Heart right ventricle (tissue), 16 donors: ENCODE data around the gene CASP6. TPM values are rescaled to one million over a fixed set of nuclear protein-coding genes. Genes with fewer than 3 reads are reported as not detected.

Source experiments
- ATAC-seq, 8 donors: fragments of 200-7000 bp; cut with Tn5 transposase; one replicate each; pipeline ENCODE4 v1.9.1; 2020; ENCODE audit warnings: mild to moderate bottlenecking in 8 of 8, moderate library complexity in 8 of 8, moderate number of reproducible peaks in 1 of 8
- DNase-seq, 2 donors: peaks; one replicate each; pipeline ENCODE4 v3.0.0-alpha.2; 2020
- H3K27ac ChIP-seq, 10 donors: fragments of 200-600 bp; sonication (generic) in 2 of 10; one replicate each; pipeline versions ENCODE4 v1.5.0 to v1.8.0; 2020 to 2022; ENCODE audit warnings: mild to moderate bottlenecking in 3 of 10
- H3K27me3 ChIP-seq, 7 donors: fragments of 200-600 bp; one replicate each; pipeline ENCODE4 v1.8.0; 2021 to 2022; ENCODE audit warnings: mild to moderate bottlenecking in 2 of 7
- H3K36me3 ChIP-seq, 9 donors: fragments of 200-600 bp; sonication (generic) in 1 of 9; one replicate each; pipeline versions ENCODE4 v1.5.0 to v1.8.0; 2020 to 2022; ENCODE audit warnings: mild to moderate bottlenecking in 2 of 9
- H3K4me1 ChIP-seq, 9 donors: fragments of 200-600 bp; sonication (generic) in 1 of 9; one replicate each; pipeline versions ENCODE4 v1.5.0 to v1.8.0; 2020 to 2022; ENCODE audit warnings: mild to moderate bottlenecking in 4 of 9
- H3K4me3 ChIP-seq, 10 donors: fragments of 200-600 bp; sonication (generic) in 2 of 10; one replicate each; pipeline versions ENCODE4 v1.5.0 to v1.8.0; 2020 to 2022; ENCODE audit warnings: mild to moderate bottlenecking in 7 of 10, moderate library complexity in 2 of 10
- H3K9me3 ChIP-seq, 11 donors: fragments of 200-600 bp in 10 of 11; sonication (generic) in 2 of 11; one replicate each; pipeline versions ENCODE4 v1.5.0 to v1.8.0; 2013 to 2022; ENCODE audit warnings: mild to moderate bottlenecking in 2 of 11, control low read depth in 1 of 11, moderate library complexity in 1 of 11
- WGBS, 2 donors: extraction: QIAGEN DNeasy Blood & Tissue Kit; methylation state at CpG; one replicate each; pipeline ENCODE4 v1.1.7; 2013; ENCODE audit warnings: inconsistent platforms in 1 of 2; 5-methylcytosine and 5-hydroxymethylcytosine counted together
- intact Hi-C, 10 donors: fragments of 100-400 bp; cut with DNase I; formaldehyde crosslinking; loops; one replicate each; pipeline versions ENCODE4 v1.11.1 to v1.14.2; 2022
- polyA plus RNA-seq, 2 donors: library from polyadenylated mRNA; stranded (reverse); fragments of 200-250 nt; gene quantifications; one replicate each; pipeline ENCODE4 v1.2.3, GENCODE V29; 2013
- total RNA-seq, 10 donors: library from RNA; stranded (reverse); fragmentation: NEBNext Ultra II Directional in 3 of 10; extraction: Animal tissue kit (Norgen Biotek cat#: 25700) in 3 of 10; gene quantifications; one replicate each; pipeline versions ENCODE4 v1.2.1 to v1.2.4, GENCODE V29; 2021 to 2023
- TF ChIP-seq, protein P1 (sequence below), 9 donors: fragments of 200-600 bp; sonication (generic) in 2 of 9; IDR thresholded peaks; one replicate each; pipeline versions ENCODE4 v1.5.0 to v1.8.0; 2021 to 2022; ENCODE audit warnings: antibody characterized with exemption in 9 of 9, mild to moderate bottlenecking in 5 of 9, moderate library complexity in 1 of 9
- donor health status: Arrhythmogenic right ventricular cardiomyopathy.
- donor health status: ischemic (EF 13 %, LVEDD 7.1; RV severe dilation, severe dysfunction).
- donor health status: healthy with polysubstance abuse.
- donor health status: DM: no; HTN: yes; CAD: no.
- donor health status: DM: no; HTN: no; CAD: no.
- donor health status: ischemic (EF 25% LVEDD 6.9; RV normal size, moderate dysfunction).
- donor health status: ischemic (EF 25% LVEDD 5.7; RV mildly dilated, moderate dysfunction).
- donor health status: healthy.
- donor health status: DM: yes; HTN: yes; CAD: no.
- donor health status: Ischemic cardiomyopathy.
- donor health status: ischemic (EF 35%, LVEDD 5.7; RV mildly dilated, moderate dysfunction).
- donor health status: nonischemic (EF 11% LVEDD 7.7; RV severe dilation, severe dysfunction).
- donor health status: DM: yes; HTN: yes; CAD: no.
- donor health status: PGD.
- donor health status: ischemic (EF 29% LVEDD 5.4; RV normal size, mild dysfunction).
- donor health status: nonischemic (EF 23%, LVEDD 6.1; RV moderate dilation, normal function).

Gene CASP6
- total and polyA plus RNA-seq, 12 donors: 3.0 to 10.2 (median 6.2) TPM

DNA sequence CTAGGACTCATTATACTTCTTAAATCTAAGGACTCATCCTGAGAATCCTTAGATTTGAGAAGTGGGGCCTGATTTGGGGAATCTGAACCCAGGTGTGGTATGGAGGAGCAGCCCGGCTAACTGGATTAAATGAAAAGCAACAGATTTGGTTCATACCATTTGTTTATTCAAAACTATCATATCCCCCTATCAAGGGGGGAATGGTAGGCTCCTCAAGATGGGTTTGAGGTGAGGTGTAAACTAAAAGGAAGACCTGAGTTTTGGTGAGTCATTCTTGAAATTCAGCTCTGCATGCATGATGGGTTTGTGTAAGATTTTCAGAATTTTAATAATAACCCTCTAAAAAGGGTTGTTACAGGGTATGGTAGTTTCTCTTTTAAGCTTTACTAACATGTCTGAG, 53.4 kb downstream of the CASP6 start:
- Histone ChIP-seq H3K4me1 (peaks cover 0 to 24% (median 0%) of the 10 kb centered on the region in 9 donors), H3K27me3 (no peaks in the 10 kb centered on the region), H3K9me3 (peaks cover 0 to 42% (median 16%) of the 10 kb centered on the region in 11 donors), H3K27ac (peak overlapping the region in 1 of 10 donors; percentile 73), H3K36me3 (peaks cover 0 to 5% (median 0%) of the 10 kb centered on the region in 9 donors), H3K4me3 (no peak overlapping the region)
- 96 to 100% methylated on average over 1 of the region's 1 CpG for WGBS, 2 donors
- DNase-seq: no peak
- ATAC-seq: no peak
- TF ChIP-seq, protein P1, sequence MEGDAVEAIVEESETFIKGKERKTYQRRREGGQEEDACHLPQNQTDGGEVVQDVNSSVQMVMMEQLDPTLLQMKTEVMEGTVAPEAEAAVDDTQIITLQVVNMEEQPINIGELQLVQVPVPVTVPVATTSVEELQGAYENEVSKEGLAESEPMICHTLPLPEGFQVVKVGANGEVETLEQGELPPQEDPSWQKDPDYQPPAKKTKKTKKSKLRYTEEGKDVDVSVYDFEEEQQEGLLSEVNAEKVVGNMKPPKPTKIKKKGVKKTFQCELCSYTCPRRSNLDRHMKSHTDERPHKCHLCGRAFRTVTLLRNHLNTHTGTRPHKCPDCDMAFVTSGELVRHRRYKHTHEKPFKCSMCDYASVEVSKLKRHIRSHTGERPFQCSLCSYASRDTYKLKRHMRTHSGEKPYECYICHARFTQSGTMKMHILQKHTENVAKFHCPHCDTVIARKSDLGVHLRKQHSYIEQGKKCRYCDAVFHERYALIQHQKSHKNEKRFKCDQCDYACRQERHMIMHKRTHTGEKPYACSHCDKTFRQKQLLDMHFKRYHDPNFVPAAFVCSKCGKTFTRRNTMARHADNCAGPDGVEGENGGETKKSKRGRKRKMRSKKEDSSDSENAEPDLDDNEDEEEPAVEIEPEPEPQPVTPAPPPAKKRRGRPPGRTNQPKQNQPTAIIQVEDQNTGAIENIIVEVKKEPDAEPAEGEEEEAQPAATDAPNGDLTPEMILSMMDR (IDR thresholded peaks at IDR 0.05): no peak
- intact Hi-C loops: loop anchor here in 3 of 10 donors (10.0 kb wide), 1 partner anchor 225 kb away; no protein-coding TSS in a partner anchor

DNA sequence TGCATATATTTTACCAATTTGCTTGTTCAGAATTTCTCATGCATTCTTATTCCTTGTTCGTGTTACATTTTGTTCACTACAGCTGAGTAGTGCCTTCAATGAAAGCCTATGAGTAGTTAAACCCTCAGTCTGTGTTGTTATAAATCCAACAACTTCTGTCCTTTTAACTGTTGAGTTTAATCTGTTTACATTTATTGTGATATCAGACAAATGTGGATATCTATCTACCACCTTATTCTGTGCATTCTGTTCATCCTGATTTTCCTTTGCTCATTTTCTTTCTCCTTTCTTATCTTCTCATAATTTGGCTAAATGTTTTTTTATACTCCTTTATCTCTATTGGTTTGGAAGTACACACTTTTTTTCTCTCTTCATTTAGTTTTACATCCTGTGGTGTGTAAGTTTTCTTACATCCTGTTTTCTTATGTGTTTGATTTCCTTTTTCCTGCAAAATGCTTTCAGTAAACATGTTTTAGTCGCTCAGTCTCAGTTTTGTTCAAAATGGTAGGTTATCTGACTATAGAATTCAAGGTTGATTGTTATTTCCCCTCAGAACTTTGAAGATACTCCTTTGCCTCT, 54.2 kb downstream of the CASP6 start:
- TF ChIP-seq, protein P1 (IDR thresholded peaks at IDR 0.05): no peak
- Histone ChIP-seq H3K4me3 (no peak overlapping the region), H3K9me3 (peaks cover 0 to 42% (median 16%) of the 10 kb centered on the region in 11 donors), H3K27ac (peak overlapping the region in 1 of 10 donors; percentile 73), H3K36me3 (peaks cover 0 to 5% (median 0%) of the 10 kb centered on the region in 9 donors), H3K27me3 (no peaks in the 10 kb centered on the region), H3K4me1 (peaks cover 0 to 24% (median 0%) of the 10 kb centered on the region in 9 donors)
- 76 to 93% methylated on average over 2 of the region's 2 CpGs for WGBS, 2 donors
- ATAC-seq: no peak
- DNase-seq: no peak
- intact Hi-C loops: no loop called here

DNA sequence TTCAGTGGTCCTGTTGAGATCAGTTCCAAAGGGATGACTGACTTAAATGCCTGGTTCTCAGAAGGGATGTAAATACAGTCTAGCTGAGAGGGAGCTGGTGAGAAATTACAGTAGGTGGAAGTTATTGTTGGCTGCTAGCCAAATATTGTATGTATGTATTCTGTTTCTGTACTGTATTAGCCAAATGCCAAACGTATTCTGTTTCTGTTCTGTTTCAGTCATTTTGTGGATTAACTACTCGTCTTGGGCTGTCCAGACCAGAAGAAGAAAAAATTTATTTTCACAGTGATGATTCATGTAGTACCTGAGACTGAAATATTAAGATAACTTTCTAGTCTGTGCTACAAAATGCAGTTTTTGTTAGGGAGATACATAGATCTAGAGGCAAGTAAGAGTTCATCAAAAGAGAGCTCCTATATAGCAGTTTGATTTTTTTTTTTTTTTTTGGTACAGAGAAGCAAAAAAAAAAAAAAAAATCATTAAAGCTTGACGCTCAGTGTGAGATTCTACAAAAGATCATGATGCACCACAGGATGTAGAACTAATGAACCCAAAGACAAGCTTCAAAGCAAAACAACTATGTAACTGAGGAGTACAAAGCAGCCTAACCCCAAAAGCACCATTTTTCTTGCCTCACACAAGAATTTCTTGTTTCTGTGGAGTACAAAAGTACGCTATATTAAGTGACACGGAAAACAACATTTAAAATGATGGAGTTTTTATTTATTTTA, 54.8 kb downstream of the CASP6 start:
- H3K36me3 ChIP-seq: peaks cover 0 to 5% (median 0%) of the 10 kb centered on the region in 9 donors
- H3K4me3 ChIP-seq: no peak overlapping the region
- no peak for DNase-seq
- peaks cover 0 to 24% (median 0%) of the 10 kb centered on the region in 9 donors for H3K4me1 ChIP-seq
- H3K27ac ChIP-seq: peak overlapping the region in 1 of 10 donors; percentile 73
- intact Hi-C loops: no loop called here
- TF ChIP-seq, protein P1 (IDR thresholded peaks at IDR 0.05): no peak
- ATAC-seq: no peak
- WGBS, 2 donors: 70 to 73% methylated on average over 5 of the region's 5 CpGs
- no peaks in the 10 kb centered on the region for H3K27me3 ChIP-seq
- H3K9me3 ChIP-seq: peaks cover 0 to 40% (median 16%) of the 10 kb centered on the region in 11 donors

DNA sequence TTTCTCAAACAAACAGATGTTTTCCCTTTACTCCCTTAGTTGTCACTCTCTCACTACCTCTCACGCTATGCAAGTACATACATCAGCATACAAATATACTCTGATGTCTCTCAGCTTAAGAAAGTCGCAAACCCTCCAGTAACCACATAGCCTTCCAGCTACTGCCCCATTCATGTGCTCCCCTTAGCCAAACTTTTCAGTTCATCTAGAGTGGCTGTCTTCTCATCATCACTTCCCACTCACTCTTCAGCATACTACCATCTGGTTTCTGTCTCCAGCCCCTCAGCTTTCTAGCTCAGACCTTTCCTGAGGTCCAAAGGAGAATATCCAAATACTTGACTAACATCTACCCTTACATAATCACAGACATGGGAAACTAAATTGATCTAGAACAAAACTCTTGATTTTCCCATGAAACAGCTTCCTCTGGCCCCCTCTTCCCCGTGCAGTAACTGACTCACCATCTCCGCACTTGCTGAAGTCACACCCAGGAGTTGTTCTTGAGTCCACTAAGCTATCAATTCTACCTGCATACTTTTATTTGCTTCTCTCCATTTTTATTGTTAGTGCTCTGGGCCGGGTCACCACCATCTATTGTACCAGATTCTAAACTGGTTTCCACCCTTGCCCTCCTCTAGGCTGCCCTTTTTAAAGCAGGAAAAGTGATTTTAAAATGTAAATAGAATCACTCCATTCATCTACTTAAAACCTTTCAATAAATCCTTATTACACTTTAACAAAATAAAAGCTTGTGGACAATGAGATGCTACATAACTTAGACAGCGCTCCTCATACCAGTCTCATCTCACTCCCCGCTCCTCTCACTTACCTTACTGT, 57.2 kb downstream of the CASP6 start:
- H3K9me3 ChIP-seq: peaks cover 0 to 17% (median 6%) of the 10 kb centered on the region in 11 donors
- ATAC-seq: peak in 2 of 8 donors; percentile 42 to 61

More for the DNA sequence above, 57.2 kb downstream of the CASP6 start:
- no peak for DNase-seq
- Histone ChIP-seq H3K36me3 (no peaks in the 10 kb centered on the region), H3K4me3 (no peak overlapping the region), H3K4me1 (peaks cover 0 to 24% (median 0%) of the 10 kb centered on the region in 9 donors), H3K27me3 (no peaks in the 10 kb centered on the region), H3K27ac (no peak overlapping the region)
- TF ChIP-seq, protein P1 (IDR thresholded peaks at IDR 0.05): no peak
- intact Hi-C loops: no loop called here
- WGBS, 2 donors: 70 to 78% methylated on average over 7 of the region's 7 CpGs
